Gastrocnemius medialis (tissue), 4 donors: ENCODE measurements around the gene NTRK3.

Source experiments
- POLR2A ChIP-seq, 2 donors: fragments of 450-650 bp; IDR thresholded peaks; one replicate each; pipeline ENCODE4 v1.6.1; 2017; ENCODE audit warnings: antibody characterized with exemption in 2 of 2, mild to moderate bottlenecking in 2 of 2, moderate library complexity in 2 of 2
- TF ChIP-seq, protein P1 (sequence below), 5 experiments: fragments of 450-650 bp in 3 of 5; fragments of 200-600 bp in 2 of 5; sonication (generic) in 2 of 5; IDR thresholded peaks in 4 of 5; conservative IDR thresholded peaks in 1 of 5; 1 replicate in 4 of 5; 2 replicates in 1 of 5; pipeline ENCODE4 v1.5.1; 2016 to 2019; ENCODE audit warnings: antibody characterized with exemption in 5 of 5, mild to moderate bottlenecking in 3 of 5, moderate library complexity in 3 of 5

GRCh38 chr15:87816016-87816415, 440.5 kb downstream of the NTRK3 start:
- TF ChIP-seq, protein P1, sequence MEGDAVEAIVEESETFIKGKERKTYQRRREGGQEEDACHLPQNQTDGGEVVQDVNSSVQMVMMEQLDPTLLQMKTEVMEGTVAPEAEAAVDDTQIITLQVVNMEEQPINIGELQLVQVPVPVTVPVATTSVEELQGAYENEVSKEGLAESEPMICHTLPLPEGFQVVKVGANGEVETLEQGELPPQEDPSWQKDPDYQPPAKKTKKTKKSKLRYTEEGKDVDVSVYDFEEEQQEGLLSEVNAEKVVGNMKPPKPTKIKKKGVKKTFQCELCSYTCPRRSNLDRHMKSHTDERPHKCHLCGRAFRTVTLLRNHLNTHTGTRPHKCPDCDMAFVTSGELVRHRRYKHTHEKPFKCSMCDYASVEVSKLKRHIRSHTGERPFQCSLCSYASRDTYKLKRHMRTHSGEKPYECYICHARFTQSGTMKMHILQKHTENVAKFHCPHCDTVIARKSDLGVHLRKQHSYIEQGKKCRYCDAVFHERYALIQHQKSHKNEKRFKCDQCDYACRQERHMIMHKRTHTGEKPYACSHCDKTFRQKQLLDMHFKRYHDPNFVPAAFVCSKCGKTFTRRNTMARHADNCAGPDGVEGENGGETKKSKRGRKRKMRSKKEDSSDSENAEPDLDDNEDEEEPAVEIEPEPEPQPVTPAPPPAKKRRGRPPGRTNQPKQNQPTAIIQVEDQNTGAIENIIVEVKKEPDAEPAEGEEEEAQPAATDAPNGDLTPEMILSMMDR (IDR thresholded peaks at IDR 0.05 in 4 of 5, conservative IDR thresholded peaks at IDR 0.05 in 1 of 5), result no peak
- TF ChIP-seq POLR2A (IDR thresholded peaks at IDR 0.05), result no peak
